Keratinocyte (primary cell): ENCODE results near the gene CIBAR2. TPM values are rescaled to one million over a fixed set of nuclear protein-coding genes. Genes with fewer than 3 reads are reported as not detected.

ENCODE experiments used
- DNase-seq: peaks from one replicate; pipeline ENCODE4 v3.0.0-alpha.2; 2011; ENCODE audit warnings: low read depth, missing footprints, low spot score
- FAIRE-seq: peaks from 2 replicates; lab custom pipeline; 2011; peaks lifted over from hg19 to GRCh38; lab: Jason Lieb, UNC
- H2AFZ ChIP-seq: 2 replicates; pipeline ENCODE4 v1.6.0; 2012; ENCODE audit warnings: low read length, control low read depth, inconsistent platforms; ENCODE audit not compliant: control insufficient read depth
- H3K27ac ChIP-seq: 2 replicates; pipeline ENCODE4 v1.5.1; 2011; ENCODE audit warnings: low read length; ENCODE audit not compliant: control insufficient read depth, insufficient read depth
- H3K27me3 ChIP-seq: 3 replicates; pipeline ENCODE4 v1.6.0; 2011; ENCODE audit warnings: low read length; ENCODE audit not compliant: control insufficient read depth, insufficient read depth; ENCODE audit errors: extremely low read depth
- H3K36me3 ChIP-seq, 2 experiments: 2 replicates in 1 of 2; 3 replicates in 1 of 2; pipeline ENCODE4 v1.5.1; 2011; ENCODE audit warnings: low read length in 2 of 2, mild to moderate bottlenecking in 1 of 2; ENCODE audit not compliant: control insufficient read depth in 2 of 2, insufficient read depth in 2 of 2; ENCODE audit errors: extremely low read depth in 1 of 2
- H3K4me1 ChIP-seq: 3 replicates; pipeline ENCODE4 v1.5.1; 2011; ENCODE audit warnings: low read length; ENCODE audit not compliant: control insufficient read depth, insufficient read depth; ENCODE audit errors: extremely low read depth
- H3K4me2 ChIP-seq: 3 replicates; pipeline ENCODE4 v1.6.0; 2011; ENCODE audit warnings: low read depth, low read length; ENCODE audit not compliant: control insufficient read depth, insufficient read depth; ENCODE audit errors: extremely low read depth
- H3K4me3 ChIP-seq, 3 experiments: fragments of 200-600 bp in 1 of 3; sonication (generic) in 1 of 3; 2 replicates in 2 of 3; 3 replicates in 1 of 3; pipeline ENCODE4 v1.5.1; 2011 to 2016; ENCODE audit warnings: low read length in 3 of 3, mild to moderate bottlenecking in 3 of 3, control low read depth in 2 of 3, inconsistent platforms in 1 of 3, low read depth in 1 of 3, mixed read lengths in 1 of 3, mixed run types in 1 of 3, moderate library complexity in 1 of 3; ENCODE audit not compliant: control insufficient read depth in 2 of 3, insufficient read depth in 2 of 3; ENCODE audit errors: extremely low read depth in 1 of 3
- H3K79me2 ChIP-seq: 2 replicates; pipeline ENCODE4 v1.6.0; 2012; ENCODE audit warnings: low read length; ENCODE audit not compliant: control insufficient read depth, insufficient read depth
- H3K9ac ChIP-seq: 3 replicates; pipeline ENCODE4 v1.6.0; 2011; ENCODE audit warnings: low read length; ENCODE audit not compliant: control insufficient read depth, insufficient read depth; ENCODE audit errors: extremely low read depth
- H3K9me1 ChIP-seq: 3 replicates; pipeline ENCODE4 v1.6.0; 2011; ENCODE audit warnings: low read length; ENCODE audit not compliant: control insufficient read depth, insufficient read depth; ENCODE audit errors: extremely low read depth
- H3K9me3 ChIP-seq: 2 replicates; pipeline ENCODE4 v1.5.1; 2012; ENCODE audit warnings: low read depth, low read length; ENCODE audit not compliant: control insufficient read depth
- H4K20me1 ChIP-seq: 3 replicates; pipeline ENCODE4 v1.6.0; 2011; ENCODE audit warnings: low read length; ENCODE audit not compliant: control insufficient read depth, insufficient read depth; ENCODE audit errors: extremely low read depth
- CTCF ChIP-seq, 3 experiments: IDR thresholded peaks in 1 of 3; conservative IDR thresholded peaks in 1 of 3; optimal IDR thresholded peaks in 1 of 3; 2 replicates in 2 of 3; 3 replicates in 1 of 3; pipeline versions ENCODE3 to v1.5.1; 2011; ENCODE audit warnings: low read length in 3 of 3, mild to moderate bottlenecking in 3 of 3, moderate library complexity in 2 of 3, control low read depth in 1 of 3, inconsistent platforms in 1 of 3; ENCODE audit not compliant: insufficient read depth in 2 of 3; ENCODE audit errors: extremely low read depth in 1 of 3
- EZH2 ChIP-seq: IDR thresholded peaks from one replicate; pipeline ENCODE4 v1.6.1; 2012; ENCODE audit warnings: inconsistent platforms, mild to moderate bottlenecking, low read length, moderate library complexity
- dilution Hi-C: fragments of 300-500 bp; cut with MboI; formaldehyde crosslinking; loops from one replicate; pipeline ENCODE4 v1.7.0; 2020; ENCODE audit warnings: low sequenced_read_pairs; ENCODE audit not compliant: extremely low pct_ligation_motif_present
- polyA plus RNA-seq, 5 experiments: library from polyadenylated mRNA; depleted of rRNA in 3 of 5; stranded (reverse) in 3 of 5; stranded (forward) in 1 of 5; unstranded in 1 of 5; fragments of >200 nt; gene quantifications; 1 replicate in 1 of 5; 2 replicates in 3 of 5; 3 replicates in 1 of 5; pipeline versions ENCODE4 v1.2.1 to v1.2.3, GENCODE V29; 2011 to 2012; ENCODE audit warnings: missing spikeins in 2 of 5, low read depth in 1 of 5, low replicate concordance in 1 of 5

The CIBAR2 gene
- polyA plus RNA-seq, 1 donor (not counting 4 experiments of a cell fraction or from before 2014, with no cell fraction given): not detected

- no peak for FAIRE-seq
Observed at GRCh38 chr16:85062845-85063244, 49.4 kb downstream of the CIBAR2 start.

GRCh38 chr16:85062323-85062722, 49.9 kb downstream of the CIBAR2 start:
- dilution Hi-C loops: no loop called here
- no peaks in the 10 kb centered on the region for H4K20me1 ChIP-seq
- no peak for TF ChIP-seq EZH2

More at GRCh38 chr16:85062845-85063244, 49.4 kb downstream of the CIBAR2 start:
- Histone ChIP-seq H3K27ac (no peak overlapping the region), H3K9me1 (no peaks in the 10 kb centered on the region), H3K36me3 (no peaks in the 10 kb centered on the region), H4K20me1 (no peaks in the 10 kb centered on the region), H3K4me1 (no peaks in the 10 kb centered on the region), H3K27me3 (peaks cover 5% of the 10 kb centered on the region), H3K9me3 (no peaks in the 10 kb centered on the region), H3K9ac (no peak overlapping the region), H3K4me3 (no peak overlapping the region), H3K79me2 (no peaks in the 10 kb centered on the region), H3K4me2 (no peak overlapping the region), H2AFZ (no peak overlapping the region)
- no peak for TF ChIP-seq EZH2
- no peak for TF ChIP-seq CTCF (optimal IDR thresholded peaks at IDR 0.05 in 1 of 3, IDR thresholded peaks at IDR 0.05 in 1 of 3, conservative IDR thresholded peaks at IDR 0.05 in 1 of 3; ENCODE audit: extremely low read depth in 1 of 3, insufficient read depth in 2 of 3, low read length in 3 of 3)
- no peak for DNase-seq
- dilution Hi-C loops: no loop called here

GRCh38 chr16:85061566-85061965, 50.7 kb downstream of the CIBAR2 start:
- Histone ChIP-seq H3K4me1 (no peaks in the 10 kb centered on the region), H2AFZ (no peak overlapping the region), H3K4me2 (no peak overlapping the region), H3K79me2 (no peaks in the 10 kb centered on the region), H3K4me3 (no peak overlapping the region), H3K9ac (no peak overlapping the region), H4K20me1 (no peaks in the 10 kb centered on the region), H3K9me1 (no peaks in the 10 kb centered on the region), H3K36me3 (no peaks in the 10 kb centered on the region), H3K27me3 (peaks cover 5% of the 10 kb centered on the region), H3K27ac (no peak overlapping the region), H3K9me3 (no peaks in the 10 kb centered on the region)
- TF ChIP-seq EZH2: no peak
- no peak for TF ChIP-seq CTCF (optimal IDR thresholded peaks at IDR 0.05 in 1 of 3, IDR thresholded peaks at IDR 0.05 in 1 of 3, conservative IDR thresholded peaks at IDR 0.05 in 1 of 3; ENCODE audit: extremely low read depth in 1 of 3, insufficient read depth in 2 of 3, low read length in 3 of 3)
- dilution Hi-C loops: no loop called here
- FAIRE-seq (no peak), DNase-seq (no peak)

More at GRCh38 chr16:85062323-85062722, 49.9 kb downstream of the CIBAR2 start:
- Histone ChIP-seq H3K9me3 (no peaks in the 10 kb centered on the region), H3K27ac (no peak overlapping the region), H3K4me1 (no peaks in the 10 kb centered on the region), H3K79me2 (no peaks in the 10 kb centered on the region), H3K9me1 (no peaks in the 10 kb centered on the region), H3K27me3 (peaks cover 5% of the 10 kb centered on the region), H3K4me3 (no peak overlapping the region), H3K4me2 (no peak overlapping the region), H3K36me3 (no peaks in the 10 kb centered on the region), H3K9ac (no peak overlapping the region), H2AFZ (no peak overlapping the region)
- DNase-seq (no peak), FAIRE-seq (no peak)
